ENCODE data around the gene DDR2. TPM values are rescaled to one million over a fixed set of nuclear protein-coding genes. Genes with fewer than 3 reads are reported as not detected.
A peak's percentile ranks its signal among the peaks of the same experiment; 100 is the strongest.

Gene DDR2
- total and polyA plus RNA-seq, 12 donors: 15.1 to 349 (median 233) TPM

DNA sequence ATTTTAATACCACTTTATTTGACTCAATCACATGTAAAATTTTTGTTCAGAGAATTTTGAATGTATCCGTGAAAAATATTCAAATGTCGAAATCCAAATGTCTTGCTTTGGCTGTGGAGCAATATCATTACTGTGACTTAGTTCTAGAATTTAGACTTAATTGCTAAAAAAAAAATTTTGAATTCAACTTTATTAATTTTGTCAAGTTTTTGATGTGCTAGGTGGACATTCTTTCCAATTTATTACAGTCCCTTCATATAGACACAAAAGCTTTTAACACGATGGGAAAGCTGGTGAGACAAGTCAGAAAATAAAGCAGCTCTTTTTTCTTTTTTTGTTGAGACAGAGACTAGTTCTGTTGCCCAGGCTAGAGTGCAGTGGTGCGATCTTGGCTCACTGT, 62.6 kb downstream of the DDR2 start:
- no peaks in the 10 kb centered on the region for H3K27me3 ChIP-seq
- no peak overlapping the region for H3K4me3 ChIP-seq
- peak overlapping the region in 3 of 5 donors; percentile 49 to 83 (median 77) for H3K27ac ChIP-seq
- WGBS, 4 donors: 80 to 93% (median 90%) methylated on average over 4 of the region's 4 CpGs
- TF ChIP-seq POLR2A (IDR thresholded peaks at IDR 0.05): no peak
- TF ChIP-seq, protein P1, sequence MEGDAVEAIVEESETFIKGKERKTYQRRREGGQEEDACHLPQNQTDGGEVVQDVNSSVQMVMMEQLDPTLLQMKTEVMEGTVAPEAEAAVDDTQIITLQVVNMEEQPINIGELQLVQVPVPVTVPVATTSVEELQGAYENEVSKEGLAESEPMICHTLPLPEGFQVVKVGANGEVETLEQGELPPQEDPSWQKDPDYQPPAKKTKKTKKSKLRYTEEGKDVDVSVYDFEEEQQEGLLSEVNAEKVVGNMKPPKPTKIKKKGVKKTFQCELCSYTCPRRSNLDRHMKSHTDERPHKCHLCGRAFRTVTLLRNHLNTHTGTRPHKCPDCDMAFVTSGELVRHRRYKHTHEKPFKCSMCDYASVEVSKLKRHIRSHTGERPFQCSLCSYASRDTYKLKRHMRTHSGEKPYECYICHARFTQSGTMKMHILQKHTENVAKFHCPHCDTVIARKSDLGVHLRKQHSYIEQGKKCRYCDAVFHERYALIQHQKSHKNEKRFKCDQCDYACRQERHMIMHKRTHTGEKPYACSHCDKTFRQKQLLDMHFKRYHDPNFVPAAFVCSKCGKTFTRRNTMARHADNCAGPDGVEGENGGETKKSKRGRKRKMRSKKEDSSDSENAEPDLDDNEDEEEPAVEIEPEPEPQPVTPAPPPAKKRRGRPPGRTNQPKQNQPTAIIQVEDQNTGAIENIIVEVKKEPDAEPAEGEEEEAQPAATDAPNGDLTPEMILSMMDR (IDR thresholded peaks at IDR 0.05): no peak
- intact Hi-C loops (cut with DNase I): no loop called here
- H3K4me1 ChIP-seq (replicated peaks in 1 of 2): peaks cover 55 to 65% of the 10 kb centered on the region in 2 donors
- no peaks in the 10 kb centered on the region for H3K9me3 ChIP-seq (replicated peaks in 1 of 3)
- no peak for DNase-seq
- no peaks in the 10 kb centered on the region for H3K36me3 ChIP-seq (replicated peaks in 1 of 2)

DNA sequence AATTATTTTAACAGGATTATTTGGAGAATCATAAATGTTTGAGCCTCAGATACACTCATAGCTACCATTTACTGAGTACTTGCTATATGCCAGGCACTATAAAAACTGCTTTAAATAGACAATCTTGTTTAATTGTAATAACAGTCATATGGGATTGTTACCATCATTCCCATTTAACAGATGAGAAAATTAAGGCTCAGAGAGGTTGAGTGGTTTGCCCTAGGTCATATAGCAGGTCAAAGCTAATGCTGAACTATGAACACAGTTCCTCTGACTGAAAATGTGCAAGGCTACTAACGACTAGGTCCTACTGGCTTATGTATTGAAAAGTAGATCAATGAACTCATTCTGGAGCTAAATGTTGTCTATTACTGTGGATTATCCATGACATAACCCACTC, 63.4 kb downstream of the DDR2 start:
- Histone ChIP-seq H3K27ac (peak overlapping the region in 4 of 5 donors; percentile 49 to 83 (median 64)), H3K4me3 (no peak overlapping the region), H3K4me1 (replicated peaks in 1 of 2) (peaks cover 55 to 64% of the 10 kb centered on the region in 2 donors), H3K36me3 (replicated peaks in 1 of 2) (no peaks in the 10 kb centered on the region), H3K27me3 (no peaks in the 10 kb centered on the region), H3K9me3 (replicated peaks in 1 of 3) (no peaks in the 10 kb centered on the region)
- TF ChIP-seq, protein P1 (IDR thresholded peaks at IDR 0.05): no peak
- TF ChIP-seq POLR2A (IDR thresholded peaks at IDR 0.05): no peak
- no peak for DNase-seq
- intact Hi-C loops (cut with DNase I): no loop called here
- 18 to 60% (median 43%) methylated on average over 1 of the region's 1 CpG for WGBS, 4 donors

DNA sequence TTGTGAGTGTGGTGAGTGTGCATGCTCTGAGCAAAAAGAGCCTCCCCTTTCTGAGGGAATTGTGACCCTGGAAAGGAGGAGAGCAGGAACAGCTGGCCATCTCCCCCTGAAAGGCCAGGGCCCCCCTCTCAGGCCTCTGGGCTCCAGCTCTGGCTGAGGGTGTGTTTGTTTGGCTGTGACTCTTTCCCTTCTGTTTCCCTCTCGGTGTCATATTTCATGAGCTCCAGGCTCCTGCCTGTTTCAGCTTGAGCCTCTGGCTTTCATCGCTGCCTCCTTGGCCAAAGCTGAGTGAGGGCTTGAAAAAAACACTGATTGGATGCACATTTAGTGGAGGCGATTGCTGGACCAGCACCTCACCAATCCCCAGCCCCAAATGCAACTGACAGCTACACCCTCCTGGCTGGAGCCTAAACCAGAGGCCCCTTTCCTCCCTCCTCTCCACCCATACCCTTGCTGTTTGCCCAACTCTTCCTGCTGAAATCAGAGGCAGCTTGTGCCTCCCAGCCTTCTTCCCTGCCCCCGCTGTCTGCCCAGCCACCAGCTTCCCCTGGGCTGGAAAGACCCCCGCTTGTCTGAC, 64.1 kb downstream of the DDR2 start:
- intact Hi-C loops (cut with DNase I): no loop called here
- TF ChIP-seq POLR2A (IDR thresholded peaks at IDR 0.05): peak in 1 of 2 donors; percentile 60
- TF ChIP-seq, protein P1 (IDR thresholded peaks at IDR 0.05): no peak
- peaks cover 49 to 64% of the 10 kb centered on the region in 2 donors for H3K4me1 ChIP-seq (replicated peaks in 1 of 2)
- H3K4me3 ChIP-seq: peak overlapping the region in 1 of 4 donors; percentile 10
- no peaks in the 10 kb centered on the region for H3K9me3 ChIP-seq (replicated peaks in 1 of 3)
- WGBS, 4 donors: 39 to 49% (median 40%) methylated on average over 5 of the region's 5 CpGs
- peak; percentile 57 to 87 (median 78) for DNase-seq
- no peaks in the 10 kb centered on the region for H3K36me3 ChIP-seq (replicated peaks in 1 of 2)
- peak overlapping the region; percentile 16 to 83 (median 77) for H3K27ac ChIP-seq
- H3K27me3 ChIP-seq: no peaks in the 10 kb centered on the region

DNA sequence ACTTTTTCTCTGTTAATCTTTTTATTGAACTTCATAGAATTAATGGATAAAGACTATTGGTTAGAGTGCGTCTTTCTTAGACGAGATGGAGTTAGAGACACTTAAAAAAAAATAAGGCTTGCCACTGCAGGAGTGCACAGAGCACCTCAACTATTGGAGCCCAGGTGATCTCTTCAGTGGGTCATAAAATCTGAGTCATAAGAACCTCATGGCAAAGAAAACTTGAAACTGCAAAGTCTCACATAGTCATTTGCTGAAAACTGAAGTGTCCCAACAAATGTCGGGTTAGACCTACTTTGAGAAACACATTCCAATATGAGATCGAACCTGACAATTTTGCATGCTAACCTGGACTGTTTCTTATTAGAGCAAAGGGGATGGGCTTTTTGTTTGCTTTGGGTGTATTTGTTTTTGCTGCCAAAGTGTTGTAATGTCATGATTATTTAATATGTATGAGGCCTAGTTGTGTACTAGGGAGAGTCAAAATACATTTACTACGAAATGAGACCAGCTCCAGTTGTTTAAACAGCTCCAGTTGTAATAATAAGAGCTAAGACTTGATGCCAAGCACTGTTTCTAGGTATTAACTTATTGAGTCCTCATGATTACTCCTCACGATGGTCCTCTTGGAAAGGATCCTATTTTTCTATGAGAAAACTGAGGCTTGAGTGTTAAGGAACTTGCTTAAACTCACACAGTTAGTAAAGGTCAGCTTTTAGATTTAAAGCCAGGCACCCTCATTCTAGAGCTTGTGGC, 65.1 kb downstream of the DDR2 start:
- Histone ChIP-seq H3K9me3 (replicated peaks in 1 of 3) (no peaks in the 10 kb centered on the region), H3K4me3 (no peak overlapping the region), H3K27me3 (no peaks in the 10 kb centered on the region), H3K27ac (peak overlapping the region in 4 of 5 donors; percentile 34 to 83 (median 77)), H3K36me3 (replicated peaks in 1 of 2) (no peaks in the 10 kb centered on the region), H3K4me1 (replicated peaks in 1 of 2) (peaks cover 41 to 55% of the 10 kb centered on the region in 2 donors)
- intact Hi-C loops (cut with DNase I): no loop called here
- WGBS, 4 donors: 71 to 84% (median 80%) methylated on average over 6 of the region's 6 CpGs
- no peak for DNase-seq
- TF ChIP-seq, protein P1 (IDR thresholded peaks at IDR 0.05): no peak
- no peak for TF ChIP-seq POLR2A (IDR thresholded peaks at IDR 0.05)
